Neutrophil (primary cell): ENCODE measurements around the gene ABCC11.

Experiments
- H3K27ac ChIP-seq: fragments of 200-600 bp; sonication (generic); 2 replicates; pipeline ENCODE4 v1.5.1; 2016; ENCODE audit warnings: mild to moderate bottlenecking, moderate library complexity
- H3K27me3 ChIP-seq: fragments of 200-600 bp; sonication (generic); 2 replicates; pipeline ENCODE4 v1.6.0; 2016; ENCODE audit warnings: mild to moderate bottlenecking
- H3K36me3 ChIP-seq: fragments of 200-600 bp; sonication (generic); 2 replicates; pipeline ENCODE4 v1.5.1; 2017
- H3K4me1 ChIP-seq, 2 experiments: fragments of 200-600 bp in 1 of 2; sonication (generic) in 1 of 2; 1 replicate in 1 of 2; 2 replicates in 1 of 2; pipeline versions ENCODE4 v1.5.1 to v1.6.1; 2013 to 2016; ENCODE audit warnings: low read depth in 1 of 2, low read length in 1 of 2, mild to moderate bottlenecking in 1 of 2, moderate library complexity in 1 of 2; ENCODE audit not compliant: control insufficient read depth in 1 of 2, insufficient read depth in 1 of 2
- H3K4me3 ChIP-seq, 2 experiments: fragments of 200-600 bp in 1 of 2; sonication (generic) in 1 of 2; 1 replicate in 1 of 2; 2 replicates in 1 of 2; pipeline ENCODE4 v1.5.1; 2013 to 2016; ENCODE audit warnings: low read depth in 1 of 2, low read length in 1 of 2, mild to moderate bottlenecking in 1 of 2, moderate library complexity in 1 of 2
- H3K9me3 ChIP-seq: fragments of 200-600 bp; sonication (generic); 2 replicates; pipeline ENCODE4 v1.5.1; 2016
- CTCF ChIP-seq: fragments of 200-600 bp; sonication (generic); IDR thresholded peaks from 2 replicates; pipeline ENCODE4 v1.5.1; 2016; ENCODE audit warnings: antibody characterized with exemption

Gene ABCC11

DNA sequence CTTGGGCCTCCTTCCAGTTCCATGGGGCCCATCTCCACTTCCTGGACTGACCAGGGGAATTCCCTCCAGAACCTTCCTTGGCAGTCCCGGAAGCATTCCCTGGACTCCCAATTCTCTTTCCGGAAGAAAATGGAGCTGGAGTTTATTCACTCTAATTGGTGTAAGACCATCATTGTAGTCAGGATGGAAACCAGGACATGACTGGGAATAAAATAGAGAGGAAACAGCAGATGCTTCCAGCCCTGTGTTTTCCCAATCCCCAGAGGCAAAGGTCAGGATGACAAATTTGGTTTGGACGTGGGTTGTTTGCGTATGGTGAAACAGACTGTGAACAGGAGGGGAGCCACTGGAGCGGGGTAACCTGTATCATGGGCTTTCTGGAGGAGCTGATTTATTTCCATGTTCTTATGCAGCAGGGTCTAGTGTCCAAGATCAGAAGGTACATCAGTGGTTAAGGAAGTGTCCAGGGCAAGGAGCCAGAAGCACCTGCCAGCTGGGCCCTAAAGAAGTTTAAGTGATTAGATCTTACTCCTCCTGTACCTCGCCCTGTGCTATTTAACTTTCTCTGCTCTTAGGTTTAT lies 11.7 kb downstream of the ABCC11 start:
- Histone ChIP-seq H3K27ac (no peak overlapping the region), H3K9me3 (no peaks in the 10 kb centered on the region), H3K4me1 (no peaks in the 10 kb centered on the region), H3K4me3 (no peak overlapping the region), H3K27me3 (no peaks in the 10 kb centered on the region), H3K36me3 (no peaks in the 10 kb centered on the region)
- no peak for TF ChIP-seq CTCF

- no peaks in the 10 kb centered on the region for H3K9me3 ChIP-seq
- no peaks in the 10 kb centered on the region for H3K4me1 ChIP-seq
- no peak for TF ChIP-seq CTCF
- H3K27ac ChIP-seq = no peak overlapping the region
- no peak overlapping the region for H3K4me3 ChIP-seq
- no peaks in the 10 kb centered on the region for H3K36me3 ChIP-seq
- no peaks in the 10 kb centered on the region for H3K27me3 ChIP-seq
These were observed 12.2 kb downstream of the ABCC11 start for GRCh38 chr16:48235058-48235555.

- TF ChIP-seq CTCF = no peak
- Histone ChIP-seq H3K9me3 (no peaks in the 10 kb centered on the region), H3K27me3 (no peaks in the 10 kb centered on the region), H3K36me3 (no peaks in the 10 kb centered on the region), H3K4me1 (no peaks in the 10 kb centered on the region), H3K27ac (no peak overlapping the region), H3K4me3 (no peak overlapping the region)
These were observed 12.7 kb downstream of the ABCC11 start for GRCh38 chr16:48234630-48235029.

- Histone ChIP-seq H3K27ac (no peak overlapping the region), H3K4me3 (no peak overlapping the region), H3K4me1 (no peaks in the 10 kb centered on the region), H3K9me3 (no peaks in the 10 kb centered on the region), H3K27me3 (no peaks in the 10 kb centered on the region), H3K36me3 (no peaks in the 10 kb centered on the region)
- TF ChIP-seq CTCF = no peak
These were observed 14.8 kb downstream of the ABCC11 start for GRCh38 chr16:48232493-48233040.

GRCh38 chr16:48231727-48232492 lies 15.4 kb downstream of the ABCC11 start:
- no peak for TF ChIP-seq CTCF
- H3K4me3 ChIP-seq = no peak overlapping the region
- H3K4me1 ChIP-seq = no peaks in the 10 kb centered on the region
- H3K9me3 ChIP-seq = no peaks in the 10 kb centered on the region
- H3K27me3 ChIP-seq = no peaks in the 10 kb centered on the region
- no peak overlapping the region for H3K27ac ChIP-seq
- H3K36me3 ChIP-seq = no peaks in the 10 kb centered on the region
